Measurements from ENCODE around the gene GGT1.
"Not testable (repeated sequence)": the region's sequence is repeated elsewhere in the genome, so short reads cannot be mapped to it uniquely, and the experiment has no call there.

Gene GGT1

GRCh38 chr22:24593836-24594568 is 9.0 kb upstream of the GGT1 start:
- DNase-seq (ENCODE audit: low read depth): no peak
- TF ChIP-seq MAX (IDR thresholded peaks at IDR 0.05; ENCODE audit: low read depth, low read length) (no peak), CTCF (IDR thresholded peaks at IDR 0.05; ENCODE audit: low read depth, low read length) (no peak), POLR2A (IDR thresholded peaks at IDR 0.05; ENCODE audit: extremely low read depth, insufficient read length) (no peak), MYC (IDR thresholded peaks at IDR 0.05; ENCODE audit: low read depth, low read length) (no peak)
- H3K4me3 ChIP-seq (ENCODE audit: low read depth, low read length): no peak overlapping the region

- TF ChIP-seq POLR2A (IDR thresholded peaks at IDR 0.05; ENCODE audit: extremely low read depth, insufficient read length): no peak
- no peak for TF ChIP-seq CTCF (IDR thresholded peaks at IDR 0.05; ENCODE audit: low read depth, low read length)
- TF ChIP-seq MAX (IDR thresholded peaks at IDR 0.05; ENCODE audit: low read depth, low read length): no peak
- TF ChIP-seq MYC (IDR thresholded peaks at IDR 0.05; ENCODE audit: low read depth, low read length): no peak
- H3K4me3 ChIP-seq (ENCODE audit: low read depth, low read length): no peak overlapping the region
- DNase-seq (ENCODE audit: low read depth): no peak
These were observed 8.3 kb upstream of the GGT1 start for GRCh38 chr22:24594569-24595120.

- no peak for DNase-seq (ENCODE audit: low read depth)
- TF ChIP-seq MYC (IDR thresholded peaks at IDR 0.05; ENCODE audit: low read depth, low read length) (no peak), MAX (IDR thresholded peaks at IDR 0.05; ENCODE audit: low read depth, low read length) (no peak), CTCF (IDR thresholded peaks at IDR 0.05; ENCODE audit: low read depth, low read length) (no peak), POLR2A (IDR thresholded peaks at IDR 0.05; ENCODE audit: extremely low read depth, insufficient read length) (no peak)
- H3K4me3 ChIP-seq (ENCODE audit: low read depth, low read length): no peak overlapping the region
These were observed 7.8 kb upstream of the GGT1 start for GRCh38 chr22:24595228-24595627.

- H3K4me3 ChIP-seq (ENCODE audit: low read depth, low read length): no peak overlapping the region
- no peak for DNase-seq (ENCODE audit: low read depth)
- TF ChIP-seq CTCF (IDR thresholded peaks at IDR 0.05; ENCODE audit: low read depth, low read length) (no peak), MAX (IDR thresholded peaks at IDR 0.05; ENCODE audit: low read depth, low read length) (no peak), POLR2A (IDR thresholded peaks at IDR 0.05; ENCODE audit: extremely low read depth, insufficient read length) (no peak), MYC (IDR thresholded peaks at IDR 0.05; ENCODE audit: low read depth, low read length) (no peak)
These were observed 7.1 kb upstream of the GGT1 start for GRCh38 chr22:24595863-24596262.

- DNase-seq (ENCODE audit: low read depth); H3K4me3 ChIP-seq (ENCODE audit: low read depth, low read length): not testable (repeated sequence)
These were observed 5.9 kb upstream of the GGT1 start for GRCh38 chr22:24597076-24597475.

- H3K4me3 ChIP-seq (ENCODE audit: low read depth, low read length): no peak overlapping the region
- DNase-seq (ENCODE audit: low read depth): no peak
- no peak for TF ChIP-seq MYC (IDR thresholded peaks at IDR 0.05; ENCODE audit: low read depth, low read length)
- TF ChIP-seq POLR2A (IDR thresholded peaks at IDR 0.05; ENCODE audit: extremely low read depth, insufficient read length): no peak
- no peak for TF ChIP-seq CTCF (IDR thresholded peaks at IDR 0.05; ENCODE audit: low read depth, low read length)
These were observed 3.5 kb upstream of the GGT1 start for GRCh38 chr22:24599514-24599913.

- H3K4me3 ChIP-seq (ENCODE audit: low read depth, low read length); DNase-seq (ENCODE audit: low read depth): not testable (repeated sequence)
These were observed 2.9 kb upstream of the GGT1 start for GRCh38 chr22:24599958-24600715.
